Head of caudate nucleus (tissue), 42 donors: Measurements from ENCODE around the gene WDR17.
A peak's percentile ranks its signal among the peaks of the same experiment; 100 is the strongest.

ENCODE experiments used
- DNase-seq, 42 donors: peaks; one replicate each; pipeline versions ENCODE4 v3.0.0 to v3.0.0-alpha.2; 2020 to 2021; ENCODE audit warnings: mixed read lengths in 7 of 42
- intact Hi-C: fragments of 100-400 bp; cut with DNase I; formaldehyde crosslinking; loops from one replicate; pipeline ENCODE4 v1.15.0; 2022

Gene WDR17

GRCh38 chr4:176065435-176066291, at the start of gene WDR17:
Gene WDR17, plus strand, starts transcription at chr4:176065841. Its CDS starts 45,740 bp downstream, at chr4:176111581.
- peak; percentile 94 to 99 (median 97) for DNase-seq
- intact Hi-C loops: loop anchor here (10.0 kb wide), 1 partner anchor 259 kb away; no protein-coding TSS in a partner anchor

DNA sequence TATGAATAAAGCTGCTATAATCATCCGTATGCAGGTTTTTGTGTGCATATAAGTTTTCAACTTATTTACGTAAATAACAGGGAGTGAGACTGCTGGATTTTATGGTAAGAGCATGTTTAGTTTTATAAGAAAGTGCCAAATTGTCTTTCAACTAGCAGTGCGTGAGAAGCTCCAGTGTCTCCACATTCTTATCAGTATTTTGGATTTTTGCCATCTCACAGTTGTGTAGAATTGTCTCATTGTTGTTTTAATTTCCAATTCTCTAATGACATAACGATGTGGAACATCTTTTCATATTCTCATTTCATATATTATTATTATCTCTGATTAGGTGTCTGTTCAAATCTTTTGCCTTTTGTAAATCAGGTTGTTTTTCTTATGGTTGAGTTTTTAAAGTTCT, 49.0 kb upstream of the WDR17 start:
- DNase-seq: no peak
- intact Hi-C loops: no loop called here

DNA sequence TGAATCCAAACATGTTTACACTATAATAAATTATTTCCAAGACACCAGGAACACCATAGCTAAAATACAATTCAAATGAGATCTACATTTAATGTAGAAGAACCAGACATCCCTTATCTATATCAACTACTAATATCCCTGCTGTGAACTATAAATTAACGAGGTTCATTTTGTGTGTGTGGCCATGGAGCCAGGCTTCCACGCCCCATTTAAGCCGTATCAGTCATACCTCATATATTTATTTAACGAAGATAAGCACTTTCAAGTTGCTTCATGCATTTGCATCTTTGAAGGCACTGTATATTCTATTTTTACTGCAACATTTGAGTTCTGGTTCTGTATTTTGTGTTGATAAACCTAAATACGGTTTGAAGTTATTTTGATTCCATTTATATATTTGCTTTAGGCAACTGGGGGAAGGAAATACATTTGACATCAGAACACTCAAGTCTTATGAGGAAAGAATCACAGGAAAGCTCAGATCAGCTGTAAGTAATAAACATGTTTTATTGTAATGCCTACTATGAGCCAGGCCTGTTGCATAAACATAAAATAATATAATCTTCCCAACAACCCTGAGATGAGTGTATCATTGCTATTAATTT, 45.1 kb upstream of the WDR17 start:
- intact Hi-C loops: no loop called here
- DNase-seq: no peak

DNA sequence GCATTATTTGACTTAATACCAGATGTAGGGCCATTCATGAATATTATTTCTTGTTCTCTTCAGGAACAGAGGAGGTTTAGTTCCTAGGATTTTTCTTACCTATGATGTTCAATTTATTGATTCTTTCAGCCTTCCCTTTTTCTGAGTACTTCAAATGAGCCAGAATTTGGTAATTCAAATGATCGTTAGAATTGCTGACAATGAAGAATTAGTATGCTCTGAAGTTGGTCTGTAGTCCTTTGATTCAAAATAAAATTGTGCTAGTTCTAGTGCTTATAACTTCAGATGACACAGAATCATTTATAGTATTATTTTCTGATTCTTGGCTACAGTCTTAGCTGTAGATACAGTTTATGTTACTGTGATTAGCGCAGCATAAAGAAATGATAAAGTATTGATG, 35.2 kb upstream of the WDR17 start:
- intact Hi-C loops: loop anchor here (5.0 kb wide), 1 partner anchor 312 kb away; no protein-coding TSS in a partner anchor
- no peak for DNase-seq

- intact Hi-C loops: loop anchor here (5.0 kb wide), 1 partner anchor 310 kb away; no protein-coding TSS in a partner anchor
- DNase-seq: no peak
Observed at GRCh38 chr4:176031922-176032321, 33.7 kb upstream of the WDR17 start.

GRCh38 chr4:176032454-176032853, 33.2 kb upstream of the WDR17 start:
- intact Hi-C loops: loop anchor here (5.0 kb wide), 1 partner anchor 310 kb away; no protein-coding TSS in a partner anchor
- no peak for DNase-seq

DNA sequence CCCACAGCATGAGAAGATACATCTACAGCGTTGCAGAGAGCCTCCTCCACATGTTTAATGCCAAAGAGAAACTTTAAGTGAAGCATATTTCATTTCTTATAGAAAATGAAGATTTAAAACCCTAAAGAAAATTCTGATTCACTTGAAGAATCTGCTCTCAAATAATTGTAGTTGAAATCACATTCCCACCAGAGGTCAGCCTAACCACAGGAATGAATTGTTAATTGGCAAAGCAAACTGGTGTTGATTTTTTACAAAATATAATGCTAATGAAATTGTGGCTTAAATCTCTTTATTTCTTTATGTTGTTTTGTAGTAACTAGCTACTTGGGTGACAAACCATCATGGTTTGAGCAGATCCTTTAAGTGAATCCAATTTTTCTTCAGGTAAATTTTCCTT, 31.1 kb upstream of the WDR17 start:
- DNase-seq: peak in 17 of 42 donors; percentile 16 to 80 (median 55)
- intact Hi-C loops: loop anchor here (5.0 kb wide), 1 partner anchor 308 kb away; no protein-coding TSS in a partner anchor

GRCh38 chr4:176034936-176035335, 30.7 kb upstream of the WDR17 start:
- DNase-seq: no peak
- intact Hi-C loops: loop anchor here (5.0 kb wide), 1 partner anchor 307 kb away; no protein-coding TSS in a partner anchor

GRCh38 chr4:176036585-176037205, 28.9 kb upstream of the WDR17 start:
- intact Hi-C loops: no loop called here
- DNase-seq: no peak

DNA sequence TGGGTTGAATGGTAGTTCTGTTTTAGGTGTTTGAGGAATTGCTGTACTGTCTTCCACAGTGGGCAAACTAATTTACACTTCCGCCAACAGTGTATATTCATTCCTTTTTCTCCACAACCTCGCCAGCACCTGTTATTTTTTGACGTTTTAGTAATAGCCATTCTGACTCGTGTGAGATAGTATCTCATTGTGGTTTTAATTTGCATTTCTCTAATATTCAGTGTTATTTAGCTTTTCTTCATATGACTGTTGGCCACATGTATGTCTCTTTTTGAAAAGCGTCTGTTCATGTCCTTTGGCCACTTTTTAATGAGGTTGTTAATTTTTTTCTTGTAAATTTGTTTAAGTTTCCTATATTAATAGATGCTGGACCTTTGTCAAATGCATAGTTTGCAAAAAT, 26.9 kb upstream of the WDR17 start:
- DNase-seq: no peak
- intact Hi-C loops: no loop called here

DNA sequence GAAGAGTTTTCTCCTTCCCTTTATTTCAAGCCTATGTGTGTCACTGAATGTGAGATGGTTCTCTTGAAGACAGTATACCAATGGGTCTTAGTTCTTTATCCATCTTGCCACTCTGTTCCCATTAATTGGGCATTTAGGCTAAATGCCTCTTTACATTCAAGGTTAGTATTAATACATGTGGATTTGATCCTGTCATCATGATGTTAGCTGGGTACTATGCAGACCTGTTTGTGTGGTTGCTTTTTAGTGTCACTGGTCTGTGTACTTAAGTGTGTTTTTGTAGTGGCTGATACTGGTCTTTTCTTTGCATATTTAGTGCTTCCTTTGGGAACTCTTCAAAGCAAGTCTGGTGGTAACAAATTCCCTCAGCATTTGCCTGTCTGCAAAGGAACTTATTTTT, 23.4 kb upstream of the WDR17 start:
- intact Hi-C loops: no loop called here
- no peak for DNase-seq

GRCh38 chr4:176043838-176044588, 21.6 kb upstream of the WDR17 start:
- peak in 16 of 42 donors; percentile 11 to 49 (median 26) for DNase-seq
- intact Hi-C loops: no loop called here

GRCh38 chr4:176044589-176044951, 21.1 kb upstream of the WDR17 start:
- DNase-seq: peak in 41 of 42 donors; percentile 31 to 88 (median 65)
- intact Hi-C loops: no loop called here

DNA sequence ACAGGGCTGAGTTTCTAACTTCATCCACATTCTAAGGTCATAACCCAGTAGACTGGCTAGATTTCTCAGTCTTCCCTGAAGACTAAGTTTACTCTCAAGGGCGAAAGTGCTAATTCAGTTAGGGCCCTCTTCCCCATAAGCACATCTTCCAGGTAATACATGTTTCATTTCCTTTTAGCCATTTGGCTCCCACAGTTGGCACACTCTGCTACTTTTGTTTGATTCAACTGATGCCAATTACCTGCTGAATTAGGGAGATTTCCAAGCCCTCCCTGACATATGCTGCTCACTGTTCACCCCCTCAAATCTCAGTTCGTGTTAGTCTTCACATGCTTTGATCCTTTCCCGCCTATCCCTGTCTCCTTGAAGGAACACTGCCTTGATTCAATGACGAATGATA, 17.0 kb upstream of the WDR17 start:
- no peak for DNase-seq
- intact Hi-C loops: no loop called here

- DNase-seq: no peak
- intact Hi-C loops: no loop called here
Observed at GRCh38 chr4:176052744-176053143, 12.9 kb upstream of the WDR17 start.

- intact Hi-C loops: no loop called here
- DNase-seq: no peak
Observed at GRCh38 chr4:176053785-176054184, 11.9 kb upstream of the WDR17 start.

- DNase-seq: no peak
- intact Hi-C loops: no loop called here
Observed at GRCh38 chr4:176054942-176055341, 10.7 kb upstream of the WDR17 start.

DNA sequence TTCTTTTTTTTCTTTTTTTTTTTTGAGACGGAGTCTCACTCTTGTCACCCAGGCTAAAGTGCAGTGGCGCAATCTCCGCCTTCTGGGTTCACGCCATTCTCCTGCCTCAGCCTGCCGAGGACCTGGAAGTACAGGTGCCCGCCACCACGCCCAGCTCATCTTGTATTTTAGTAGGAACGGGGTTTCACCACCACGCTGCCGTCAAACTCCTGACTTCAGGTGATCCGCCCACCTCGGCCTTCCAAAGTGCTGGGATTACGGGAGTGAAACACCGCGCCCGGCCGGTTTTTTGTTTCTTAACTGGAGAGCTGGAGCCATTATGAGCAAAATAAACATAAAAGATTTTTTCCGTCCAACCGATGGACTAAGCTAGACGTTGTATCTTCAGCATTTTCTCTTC, 1.9 kb upstream of the WDR17 start:
- intact Hi-C loops: loop anchor here (10.0 kb wide), 1 partner anchor 261 kb away; no protein-coding TSS in a partner anchor
- DNase-seq: peak in 41 of 42 donors; percentile 12 to 78 (median 50)

DNA sequence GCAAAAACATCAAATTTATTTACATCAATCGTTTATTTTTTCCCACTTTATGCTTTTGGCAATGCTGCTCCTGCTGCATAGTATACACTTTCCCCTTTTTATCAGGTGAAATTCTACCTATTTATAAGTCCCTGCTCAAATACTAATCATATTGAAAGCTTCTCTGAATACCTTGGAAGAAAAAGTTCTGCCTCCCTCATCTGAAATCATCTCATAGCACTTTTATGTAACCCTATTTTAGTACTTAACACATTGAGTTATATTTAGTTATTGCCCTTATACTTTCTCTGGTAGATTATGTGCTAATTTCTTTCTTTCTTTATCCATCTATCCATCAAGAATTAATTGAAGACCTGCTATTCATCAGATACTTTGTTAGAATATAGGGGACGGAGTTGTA, 1.1 kb upstream of the WDR17 start:
- intact Hi-C loops: loop anchor here (10.0 kb wide), 1 partner anchor 260 kb away; no protein-coding TSS in a partner anchor
- no peak for DNase-seq
